ENCODE measurements around the gene CLEC4G.

CLEC4G gene

DNA sequence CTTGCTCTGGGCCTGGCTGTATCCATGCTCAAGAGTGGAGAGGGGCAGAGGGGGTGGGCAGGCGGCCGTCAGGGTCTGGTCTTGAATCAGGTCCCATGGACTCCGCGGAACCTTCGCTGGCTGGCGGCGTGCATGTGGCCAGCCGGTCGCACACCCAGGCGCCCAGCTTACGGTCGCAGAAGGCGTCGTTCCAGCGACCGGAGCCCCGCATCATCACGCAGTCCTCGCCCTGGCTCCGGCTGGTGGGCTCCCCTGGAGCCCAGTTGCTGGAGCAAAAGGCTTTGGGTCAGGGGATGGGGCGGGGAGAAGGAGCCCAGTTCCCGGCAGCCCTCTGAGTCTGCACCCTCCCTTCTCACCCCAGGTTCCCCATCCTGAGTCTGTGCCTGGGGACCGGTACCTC is 42.7 kb downstream of the CLEC4G start:
- TF ChIP-seq, protein P1, sequence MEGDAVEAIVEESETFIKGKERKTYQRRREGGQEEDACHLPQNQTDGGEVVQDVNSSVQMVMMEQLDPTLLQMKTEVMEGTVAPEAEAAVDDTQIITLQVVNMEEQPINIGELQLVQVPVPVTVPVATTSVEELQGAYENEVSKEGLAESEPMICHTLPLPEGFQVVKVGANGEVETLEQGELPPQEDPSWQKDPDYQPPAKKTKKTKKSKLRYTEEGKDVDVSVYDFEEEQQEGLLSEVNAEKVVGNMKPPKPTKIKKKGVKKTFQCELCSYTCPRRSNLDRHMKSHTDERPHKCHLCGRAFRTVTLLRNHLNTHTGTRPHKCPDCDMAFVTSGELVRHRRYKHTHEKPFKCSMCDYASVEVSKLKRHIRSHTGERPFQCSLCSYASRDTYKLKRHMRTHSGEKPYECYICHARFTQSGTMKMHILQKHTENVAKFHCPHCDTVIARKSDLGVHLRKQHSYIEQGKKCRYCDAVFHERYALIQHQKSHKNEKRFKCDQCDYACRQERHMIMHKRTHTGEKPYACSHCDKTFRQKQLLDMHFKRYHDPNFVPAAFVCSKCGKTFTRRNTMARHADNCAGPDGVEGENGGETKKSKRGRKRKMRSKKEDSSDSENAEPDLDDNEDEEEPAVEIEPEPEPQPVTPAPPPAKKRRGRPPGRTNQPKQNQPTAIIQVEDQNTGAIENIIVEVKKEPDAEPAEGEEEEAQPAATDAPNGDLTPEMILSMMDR (conservative IDR thresholded peaks at IDR 0.05) = no peak
- no peak overlapping the region for H3K27ac ChIP-seq

DNA sequence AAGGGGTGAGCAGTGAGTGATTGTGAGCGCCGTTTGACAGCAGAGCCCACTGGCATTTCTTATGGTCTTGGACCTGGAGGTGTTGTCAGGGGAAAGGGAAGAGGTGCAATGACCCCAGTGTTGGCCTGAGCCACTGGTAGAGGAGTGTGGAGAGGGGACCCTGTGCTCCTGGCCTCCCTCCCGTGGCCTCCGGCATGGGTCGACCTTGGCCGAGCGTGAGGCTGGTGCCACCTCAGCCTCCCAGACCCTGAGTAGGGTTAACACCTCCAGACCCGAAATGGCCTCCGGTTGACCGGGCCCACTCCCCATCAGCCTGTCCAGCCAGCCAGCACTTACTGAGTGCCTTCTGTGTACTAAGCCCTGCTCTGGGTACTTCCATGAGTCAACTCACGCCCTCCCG is 44.7 kb downstream of the CLEC4G start:
- H3K27ac ChIP-seq = no peak overlapping the region
- TF ChIP-seq, protein P1 (conservative IDR thresholded peaks at IDR 0.05) = no peak

DNA sequence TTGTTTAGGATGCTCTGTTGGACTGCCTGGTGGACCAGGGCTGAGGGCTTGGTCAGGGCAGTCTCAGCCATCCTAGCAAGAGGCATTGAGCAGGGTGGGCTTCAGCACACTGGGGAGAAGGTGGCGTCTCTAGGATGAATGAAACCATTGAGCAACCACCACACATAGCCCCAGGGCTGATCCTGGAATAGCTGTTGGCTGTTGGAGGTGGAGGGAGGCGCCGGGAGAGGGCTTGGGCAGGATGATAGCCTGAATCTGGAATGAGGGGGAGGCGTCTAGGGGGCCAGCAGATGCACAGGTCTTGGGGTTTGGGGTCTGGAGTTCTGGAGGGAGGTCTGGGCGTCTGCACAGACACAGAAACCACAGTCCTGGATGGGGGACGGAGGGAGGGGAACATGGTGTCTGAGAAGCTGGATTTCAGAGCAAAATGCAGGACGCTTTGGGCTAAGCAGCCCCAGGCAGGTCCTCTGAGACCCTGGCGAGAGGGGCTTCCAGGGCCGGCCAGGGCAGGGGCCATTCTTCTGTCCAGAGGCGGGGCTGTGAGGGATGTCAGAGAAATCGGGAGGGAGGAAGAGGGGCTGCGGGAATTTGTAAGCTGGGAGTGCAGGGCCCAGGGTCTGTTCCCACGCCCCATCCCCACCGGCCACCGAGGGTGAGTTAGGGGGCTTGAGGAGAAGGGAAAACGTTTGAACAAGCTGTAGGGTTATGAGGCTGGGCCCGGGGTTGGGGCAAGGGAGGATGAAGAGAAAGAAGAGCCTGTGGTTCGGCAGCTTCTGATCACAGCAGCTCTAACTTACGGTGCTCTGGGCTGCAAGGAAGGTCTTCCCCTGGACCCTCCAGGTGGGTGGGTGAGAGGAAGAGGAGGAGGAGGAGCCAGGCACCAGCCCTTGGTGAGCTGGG is 46.1 kb downstream of the CLEC4G start:
- H3K27ac ChIP-seq = no peak overlapping the region
- TF ChIP-seq, protein P1 (conservative IDR thresholded peaks at IDR 0.05) = no peak

GRCh38 chr19:7682175-7682855 is 49.6 kb downstream of the CLEC4G start:
- TF ChIP-seq, protein P1 (conservative IDR thresholded peaks at IDR 0.05) = no peak
- no peak overlapping the region for H3K27ac ChIP-seq

- peak overlapping the region; percentile 79; the same call in 1 of the 2 replicates for H3K27ac ChIP-seq
Measured at GRCh38 chr19:7681340-7682174, 50.4 kb downstream of the CLEC4G start.

DNA sequence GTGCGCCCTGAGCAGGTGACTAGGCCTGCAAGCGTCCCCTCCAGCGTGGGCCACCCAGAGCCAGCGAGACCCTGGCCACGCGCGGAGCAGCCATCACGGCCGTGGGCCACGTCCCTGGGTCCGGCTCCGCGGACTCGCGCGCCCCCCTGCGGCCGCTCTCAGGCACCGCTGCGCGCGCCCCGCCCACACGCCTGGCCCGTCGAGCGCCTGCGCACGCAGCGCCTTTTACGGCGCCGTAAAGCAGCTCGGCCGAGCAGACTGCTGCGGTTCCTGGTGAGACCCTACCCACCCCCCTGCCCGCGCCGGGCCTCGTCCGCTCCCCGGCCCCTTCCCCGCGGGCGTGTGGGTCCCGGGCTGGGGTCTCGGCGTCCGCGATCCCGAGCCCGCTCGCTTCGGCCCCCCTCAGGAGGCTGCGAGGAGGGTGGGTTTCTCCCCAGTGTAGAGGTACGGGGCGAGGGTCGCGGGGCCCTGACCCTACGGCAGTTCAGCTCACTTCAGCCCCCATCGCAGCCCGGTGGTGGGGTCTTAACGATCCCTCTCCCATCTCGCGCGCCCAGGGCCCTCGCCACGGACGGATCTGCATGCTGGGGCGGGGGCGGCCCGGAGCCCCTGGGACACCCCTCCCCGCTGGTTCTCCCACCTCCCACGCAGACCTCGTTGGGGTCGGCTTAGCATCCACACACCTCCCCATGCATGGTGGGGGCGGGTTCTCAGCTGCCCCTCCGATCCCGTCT is 51.1 kb downstream of the CLEC4G start, which contains the start of gene TRAPPC5:
Gene TRAPPC5, plus strand, starts transcription at position 228 of the 734 bp plus-strand sequence. CDS start 1,421 bp downstream, outside the sequence.
- peak within 1 kb of the TSS; percentile 79; the same call in 1 of the 2 replicates for H3K27ac ChIP-seq

More at GRCh38 chr19:7681340-7682174, 50.4 kb downstream of the CLEC4G start:
- TF ChIP-seq, protein P1 (conservative IDR thresholded peaks at IDR 0.05) = peak; percentile 41

More for the DNA sequence above, 51.1 kb downstream of the CLEC4G start, which contains the start of gene TRAPPC5:
- TF ChIP-seq, protein P1 (conservative IDR thresholded peaks at IDR 0.05) = peak; percentile 92
